ENCODE results near the gene GAGE13. TPM values are rescaled to one million over a fixed set of nuclear protein-coding genes. Genes with fewer than 3 reads are reported as not detected.
"Not testable (repeated sequence)": the region's sequence is repeated elsewhere in the genome, so short reads cannot be mapped to it uniquely, and the experiment has no call there.

Gene GAGE13
- total and polyA plus RNA-seq, 4 experiments from 2014 or later, result not detected

- H3K27me3 Mint-ChIP-seq; POLR2A ChIA-PET (ENCODE audit: partially characterized antibody); H3K27ac Mint-ChIP-seq; H3K36me3 Mint-ChIP-seq; H3K36me3 ChIP-seq (ENCODE audit: insufficient read depth, low read length); H3K27me3 ChIP-seq (ENCODE audit: insufficient read depth, low read length); H3K4me1 ChIP-seq (ENCODE audit: insufficient read depth, low read length); DNase-seq; CTCF ChIA-PET (ENCODE audit: partially characterized antibody); intact Hi-C loops (cut with micrococcal nuclease); H3K4me1 Mint-ChIP-seq; H3K27ac ChIP-seq (ENCODE audit: low read depth, low read length); H3K9me3 Mint-ChIP-seq; H3K9me3 ChIP-seq (ENCODE audit: control insufficient read depth in 1 of 2, low read length in 2 of 2); H3K4me3 Mint-ChIP-seq; H3K4me3 ChIP-seq (ENCODE audit: low read length in 2 of 2): not testable (repeated sequence)
Measured at GRCh38 chrX:49323735-49324134, 7.6 kb upstream of the GAGE13 start.

GRCh38 chrX:49330421-49330820 is 961 bp upstream of the GAGE13 start:
- CTCF ChIA-PET (ENCODE audit: partially characterized antibody); H3K36me3 ChIP-seq (ENCODE audit: insufficient read depth, low read length); intact Hi-C loops (cut with micrococcal nuclease); DNase-seq; H3K27me3 Mint-ChIP-seq; H3K27me3 ChIP-seq (ENCODE audit: insufficient read depth, low read length); H3K36me3 Mint-ChIP-seq; H3K27ac Mint-ChIP-seq; POLR2A ChIA-PET (ENCODE audit: partially characterized antibody); H3K4me3 Mint-ChIP-seq; H3K27ac ChIP-seq (ENCODE audit: low read depth, low read length); H3K4me3 ChIP-seq (ENCODE audit: low read length in 2 of 2); H3K9me3 Mint-ChIP-seq; H3K4me1 ChIP-seq (ENCODE audit: insufficient read depth, low read length); H3K9me3 ChIP-seq (ENCODE audit: control insufficient read depth in 1 of 2, low read length in 2 of 2); H3K4me1 Mint-ChIP-seq: not testable (repeated sequence)

- H3K27ac ChIP-seq (ENCODE audit: low read depth, low read length); H3K36me3 ChIP-seq (ENCODE audit: insufficient read depth, low read length); H3K9me3 ChIP-seq (ENCODE audit: control insufficient read depth in 1 of 2, low read length in 2 of 2); H3K9me3 Mint-ChIP-seq; H3K27me3 Mint-ChIP-seq; CTCF ChIA-PET (ENCODE audit: partially characterized antibody); H3K4me3 ChIP-seq (ENCODE audit: low read length in 2 of 2); POLR2A ChIA-PET (ENCODE audit: partially characterized antibody); H3K27me3 ChIP-seq (ENCODE audit: insufficient read depth, low read length); intact Hi-C loops (cut with micrococcal nuclease); H3K4me3 Mint-ChIP-seq; H3K4me1 ChIP-seq (ENCODE audit: insufficient read depth, low read length); H3K4me1 Mint-ChIP-seq; H3K36me3 Mint-ChIP-seq; DNase-seq; H3K27ac Mint-ChIP-seq: not testable (repeated sequence)
Measured at GRCh38 chrX:49331841-49332240, 459 bp downstream of the GAGE13 start.

GRCh38 chrX:49341449-49341848 is 10.1 kb downstream of the GAGE13 start:
- H3K4me3 Mint-ChIP-seq; H3K27ac Mint-ChIP-seq; H3K27me3 ChIP-seq (ENCODE audit: insufficient read depth, low read length); H3K4me1 Mint-ChIP-seq; POLR2A ChIA-PET (ENCODE audit: partially characterized antibody); H3K4me1 ChIP-seq (ENCODE audit: insufficient read depth, low read length); H3K9me3 Mint-ChIP-seq; H3K36me3 ChIP-seq (ENCODE audit: insufficient read depth, low read length); CTCF ChIA-PET (ENCODE audit: partially characterized antibody); H3K27ac ChIP-seq (ENCODE audit: low read depth, low read length); intact Hi-C loops (cut with micrococcal nuclease); H3K27me3 Mint-ChIP-seq; DNase-seq; H3K36me3 Mint-ChIP-seq; H3K9me3 ChIP-seq (ENCODE audit: control insufficient read depth in 1 of 2, low read length in 2 of 2); H3K4me3 ChIP-seq (ENCODE audit: low read length in 2 of 2): not testable (repeated sequence)

- H3K9me3 ChIP-seq (ENCODE audit: control insufficient read depth in 1 of 2, low read length in 2 of 2); POLR2A ChIA-PET (ENCODE audit: partially characterized antibody); H3K4me1 Mint-ChIP-seq; H3K36me3 Mint-ChIP-seq; H3K27ac ChIP-seq (ENCODE audit: low read depth, low read length); H3K27me3 ChIP-seq (ENCODE audit: insufficient read depth, low read length); H3K4me1 ChIP-seq (ENCODE audit: insufficient read depth, low read length); DNase-seq; intact Hi-C loops (cut with micrococcal nuclease); H3K4me3 ChIP-seq (ENCODE audit: low read length in 2 of 2); H3K27ac Mint-ChIP-seq; H3K27me3 Mint-ChIP-seq; CTCF ChIA-PET (ENCODE audit: partially characterized antibody); H3K36me3 ChIP-seq (ENCODE audit: insufficient read depth, low read length); H3K4me3 Mint-ChIP-seq; H3K9me3 Mint-ChIP-seq: not testable (repeated sequence)
Measured at GRCh38 chrX:49344496-49345175, 13.3 kb downstream of the GAGE13 start.

- H3K4me1 ChIP-seq (ENCODE audit: insufficient read depth, low read length); POLR2A ChIA-PET (ENCODE audit: partially characterized antibody); CTCF ChIA-PET (ENCODE audit: partially characterized antibody); DNase-seq; H3K36me3 ChIP-seq (ENCODE audit: insufficient read depth, low read length); H3K9me3 Mint-ChIP-seq; H3K27ac Mint-ChIP-seq; H3K4me3 ChIP-seq (ENCODE audit: low read length in 2 of 2); H3K4me1 Mint-ChIP-seq; intact Hi-C loops (cut with micrococcal nuclease); H3K27ac ChIP-seq (ENCODE audit: low read depth, low read length); H3K27me3 Mint-ChIP-seq; H3K4me3 Mint-ChIP-seq; H3K27me3 ChIP-seq (ENCODE audit: insufficient read depth, low read length); H3K9me3 ChIP-seq (ENCODE audit: control insufficient read depth in 1 of 2, low read length in 2 of 2); H3K36me3 Mint-ChIP-seq: not testable (repeated sequence)
Measured at GRCh38 chrX:49345402-49345801, 14.0 kb downstream of the GAGE13 start.

GRCh38 chrX:49346150-49346549 is 14.8 kb downstream of the GAGE13 start:
- H3K4me3 Mint-ChIP-seq; H3K27me3 Mint-ChIP-seq; H3K27ac ChIP-seq (ENCODE audit: low read depth, low read length); CTCF ChIA-PET (ENCODE audit: partially characterized antibody); H3K9me3 ChIP-seq (ENCODE audit: control insufficient read depth in 1 of 2, low read length in 2 of 2); H3K36me3 ChIP-seq (ENCODE audit: insufficient read depth, low read length); H3K36me3 Mint-ChIP-seq; H3K27ac Mint-ChIP-seq; H3K27me3 ChIP-seq (ENCODE audit: insufficient read depth, low read length); H3K4me3 ChIP-seq (ENCODE audit: low read length in 2 of 2); intact Hi-C loops (cut with micrococcal nuclease); H3K9me3 Mint-ChIP-seq; H3K4me1 ChIP-seq (ENCODE audit: insufficient read depth, low read length); H3K4me1 Mint-ChIP-seq; POLR2A ChIA-PET (ENCODE audit: partially characterized antibody); DNase-seq: not testable (repeated sequence)

All from CD4-positive, alpha-beta memory T cell (primary cell).